ENCODE data around the gene DOC2B. TPM values are rescaled to one million over a fixed set of nuclear protein-coding genes. Genes with fewer than 3 reads are reported as not detected.
"Not testable (repeated sequence)": the region's sequence is repeated elsewhere in the genome, so short reads cannot be mapped to it uniquely, and the experiment has no call there.

DOC2B gene
- total RNA-seq, 8 experiments from 2014 or later, result 0.31 to 22.9 (median 5.0) TPM

- no peak overlapping the region for H3K4me3 ChIP-seq
- peak in 1 of 8 experiments; percentile 17 for ATAC-seq (replicated peaks in 6 of 8)
- no peak overlapping the region for H3K27ac ChIP-seq
- in situ Hi-C loops (cut with MboI; ENCODE audit: low pct_unique_long_range_greater_than_20kb in 2 of 9, low sequenced_read_pairs in 9 of 9, unreplicated experiment in 9 of 9), result no loop called here
- H3K4me1 ChIP-seq (replicated peaks in 1 of 2), result peaks cover 12 to 13% of the 10 kb centered on the region in 2 donors
- WGBS, 10 experiments, result 60 to 86% (median 85%) methylated on average over 1 to 4 of the region's 6 CpGs; no CpG with 5 or more reads in 6 of the 10 experiments
Observed at GRCh38 chr17:205817-206216, 24.4 kb upstream of the DOC2B start.

- H3K27ac ChIP-seq, result peak overlapping the region in 1 of 2 donors; percentile 41
- 0 to 60% (median 57%) methylated on average over 1 to 7 of the region's 10 CpGs; no CpG with 5 or more reads in 5 of the 10 experiments for WGBS, 10 experiments
- H3K4me1 ChIP-seq (replicated peaks in 1 of 2), result peaks cover 18 to 19% of the 10 kb centered on the region in 2 donors
- peak in 6 of 8 experiments; percentile 12 to 29 (median 18) for ATAC-seq (replicated peaks in 6 of 8)
- in situ Hi-C loops (cut with MboI; ENCODE audit: low pct_unique_long_range_greater_than_20kb in 2 of 9, low sequenced_read_pairs in 9 of 9, unreplicated experiment in 9 of 9), result no loop called here
- H3K4me3 ChIP-seq, result no peak overlapping the region
Observed at GRCh38 chr17:205148-205669, 23.8 kb upstream of the DOC2B start.

GRCh38 chr17:204427-205147 lies 23.1 kb upstream of the DOC2B start:
- H3K4me3 ChIP-seq, result no peak overlapping the region
- ATAC-seq (replicated peaks in 6 of 8), result peak in 1 of 8 experiments; percentile 14
- peaks cover 21 to 25% of the 10 kb centered on the region in 2 donors for H3K4me1 ChIP-seq (replicated peaks in 1 of 2)
- in situ Hi-C loops (cut with MboI; ENCODE audit: low pct_unique_long_range_greater_than_20kb in 2 of 9, low sequenced_read_pairs in 9 of 9, unreplicated experiment in 9 of 9), result no loop called here
- 25 to 31% methylated on average over 2 of the region's 11 CpGs; no CpG with 5 or more reads in 8 of the 10 experiments for WGBS, 10 experiments
- H3K27ac ChIP-seq, result peak overlapping the region in 1 of 2 donors; percentile 41

- peaks cover 26 to 34% of the 10 kb centered on the region in 2 donors for H3K4me1 ChIP-seq (replicated peaks in 1 of 2)
- ATAC-seq (replicated peaks in 6 of 8), result no peak
- H3K4me3 ChIP-seq, result no peak overlapping the region
- no peak overlapping the region for H3K27ac ChIP-seq
- 20 to 93% (median 70%) methylated on average over 1 to 12 of the region's 23 CpGs; no CpG with 5 or more reads in 4 of the 10 experiments for WGBS, 10 experiments
- in situ Hi-C loops (cut with MboI; ENCODE audit: low pct_unique_long_range_greater_than_20kb in 2 of 9, low sequenced_read_pairs in 9 of 9, unreplicated experiment in 9 of 9), result no loop called here
Observed at GRCh38 chr17:202501-202951, 21.1 kb upstream of the DOC2B start.

- in situ Hi-C loops (cut with MboI; ENCODE audit: low pct_unique_long_range_greater_than_20kb in 2 of 9, low sequenced_read_pairs in 9 of 9, unreplicated experiment in 9 of 9); ATAC-seq (replicated peaks in 6 of 8); H3K4me3 ChIP-seq; H3K27ac ChIP-seq: not testable (repeated sequence)
- peaks cover 26 to 37% of the 10 kb centered on the region in 2 donors for H3K4me1 ChIP-seq (replicated peaks in 1 of 2)
- WGBS, 10 experiments, result 18 to 57% (median 53%) methylated on average over 1 to 5 of the region's 13 CpGs; no CpG with 5 or more reads in 7 of the 10 experiments
Observed at GRCh38 chr17:201736-202135, 20.3 kb upstream of the DOC2B start.

GRCh38 chr17:201257-201656 lies 19.8 kb upstream of the DOC2B start:
- ATAC-seq (replicated peaks in 6 of 8); in situ Hi-C loops (cut with MboI; ENCODE audit: low pct_unique_long_range_greater_than_20kb in 2 of 9, low sequenced_read_pairs in 9 of 9, unreplicated experiment in 9 of 9): not testable (repeated sequence)
- 60% methylated on average over 2 of the region's 16 CpGs; no CpG with 5 or more reads in 9 of the 10 experiments for WGBS, 10 experiments

GRCh38 chr17:200586-200985 lies 19.1 kb upstream of the DOC2B start:
- in situ Hi-C loops (cut with MboI; ENCODE audit: low pct_unique_long_range_greater_than_20kb in 2 of 9, low sequenced_read_pairs in 9 of 9, unreplicated experiment in 9 of 9), result no loop called here
- no peak overlapping the region for H3K4me3 ChIP-seq
- peak in 7 of 8 experiments; percentile 3 to 46 (median 23) for ATAC-seq (replicated peaks in 6 of 8)
- H3K27ac ChIP-seq, result no peak overlapping the region
- WGBS, 10 experiments, result 40 to 100% (median 92%) methylated on average over 1 to 2 of the region's 10 CpGs; no CpG with 5 or more reads in 7 of the 10 experiments
- H3K4me1 ChIP-seq (replicated peaks in 1 of 2), result peaks cover 31 to 43% of the 10 kb centered on the region in 2 donors

More at GRCh38 chr17:201257-201656, 19.8 kb upstream of the DOC2B start:
- H3K4me3 ChIP-seq, H3K27ac ChIP-seq: not testable (repeated sequence)
- peaks cover 31 to 41% of the 10 kb centered on the region in 2 donors for H3K4me1 ChIP-seq (replicated peaks in 1 of 2)

GRCh38 chr17:199806-200545 lies 18.5 kb upstream of the DOC2B start:
- in situ Hi-C loops (cut with MboI; ENCODE audit: low pct_unique_long_range_greater_than_20kb in 2 of 9, low sequenced_read_pairs in 9 of 9, unreplicated experiment in 9 of 9), result no loop called here
- Histone ChIP-seq H3K4me3 (no peak overlapping the region), H3K27ac (no peak overlapping the region), H3K4me1 (replicated peaks in 1 of 2) (peaks cover 33 to 39% of the 10 kb centered on the region in 2 donors)
- 0 to 100% (median 35%) methylated on average over 1 to 5 of the region's 14 CpGs; no CpG with 5 or more reads in 4 of the 10 experiments for WGBS, 10 experiments
- ATAC-seq (replicated peaks in 6 of 8), result peak in 7 of 8 experiments; percentile 5 to 80 (median 41)

GRCh38 chr17:199191-199604 lies 17.7 kb upstream of the DOC2B start:
- Histone ChIP-seq H3K4me3 (no peak overlapping the region), H3K27ac (peak overlapping the region in 1 of 2 donors; percentile 37), H3K4me1 (replicated peaks in 1 of 2) (peaks cover 33 to 41% of the 10 kb centered on the region in 2 donors)
- 0 to 30% (median 19%) methylated on average over 1 to 5 of the region's 8 CpGs; no CpG with 5 or more reads in 3 of the 10 experiments for WGBS, 10 experiments
- peak in 1 of 8 experiments; percentile 17 for ATAC-seq (replicated peaks in 6 of 8)
- in situ Hi-C loops (cut with MboI; ENCODE audit: low pct_unique_long_range_greater_than_20kb in 2 of 9, low sequenced_read_pairs in 9 of 9, unreplicated experiment in 9 of 9), result no loop called here

- peaks cover 33 to 41% of the 10 kb centered on the region in 2 donors for H3K4me1 ChIP-seq (replicated peaks in 1 of 2)
- in situ Hi-C loops (cut with MboI; ENCODE audit: low pct_unique_long_range_greater_than_20kb in 2 of 9, low sequenced_read_pairs in 9 of 9, unreplicated experiment in 9 of 9); H3K4me3 ChIP-seq; ATAC-seq (replicated peaks in 6 of 8); H3K27ac ChIP-seq: not testable (repeated sequence)
- 65 to 100% (median 80%) methylated on average over 2 to 12 of the region's 15 CpGs; no CpG with 5 or more reads in 1 of the 10 experiments for WGBS, 10 experiments
Observed at GRCh38 chr17:198225-198624, 16.8 kb upstream of the DOC2B start.

GRCh38 chr17:197352-197751 lies 15.9 kb upstream of the DOC2B start:
- 0 to 100% (median 20%) methylated on average over 1 of the region's 2 CpGs; no CpG with 5 or more reads in 7 of the 10 experiments for WGBS, 10 experiments
- ATAC-seq (replicated peaks in 6 of 8), result no peak
- in situ Hi-C loops (cut with MboI; ENCODE audit: low pct_unique_long_range_greater_than_20kb in 2 of 9, low sequenced_read_pairs in 9 of 9, unreplicated experiment in 9 of 9), result no loop called here
- Histone ChIP-seq H3K27ac (no peak overlapping the region), H3K4me1 (replicated peaks in 1 of 2) (peaks cover 33 to 40% of the 10 kb centered on the region in 2 donors), H3K4me3 (no peak overlapping the region)

- peaks cover 25 to 32% of the 10 kb centered on the region in 2 donors for H3K4me1 ChIP-seq (replicated peaks in 1 of 2)
- ATAC-seq (replicated peaks in 6 of 8), result no peak
- H3K4me3 ChIP-seq, result no peak overlapping the region
- H3K27ac ChIP-seq, result no peak overlapping the region
- 27 to 95% (median 82%) methylated on average over 2 to 14 of the region's 16 CpGs; no CpG with 5 or more reads in 1 of the 10 experiments for WGBS, 10 experiments
- in situ Hi-C loops (cut with MboI; ENCODE audit: low pct_unique_long_range_greater_than_20kb in 2 of 9, low sequenced_read_pairs in 9 of 9, unreplicated experiment in 9 of 9), result no loop called here
Observed at GRCh38 chr17:194828-195602, 13.6 kb upstream of the DOC2B start.

Data from motor neuron (in vitro differentiated cells).